ENCODE data around the gene ABCC3. TPM values are rescaled to one million over a fixed set of nuclear protein-coding genes. Genes with fewer than 3 reads are reported as not detected.

ABCC3 gene
- total RNA-seq, 1 experiment from 2014 or later, result 66.2 TPM

- TF ChIP-seq SIN3A (IDR thresholded peaks at IDR 0.05; ENCODE audit: low read depth) (no peak), EGR1 (IDR thresholded peaks at IDR 0.05; ENCODE audit: low read depth) (no peak), YY1 (IDR thresholded peaks at IDR 0.05; ENCODE audit: extremely low read depth, insufficient replicate concordance, low read depth, low read length) (no peak), TCF7L2 (IDR thresholded peaks at IDR 0.05; ENCODE audit: borderline replicate concordance, extremely low read depth, insufficient read depth, insufficient read length) (no peak)
Measured at GRCh38 chr17:50635982-50636803, 1.5 kb downstream of the ABCC3 start (continued).

- no peaks in the 10 kb centered on the region for H3K27me3 ChIP-seq (ENCODE audit: insufficient read depth, low read length)
- no peaks in the 10 kb centered on the region for H3K9me2 ChIP-seq (ENCODE audit: insufficient read depth)
- H3K4me2 ChIP-seq (ENCODE audit: low read length), result peak overlapping the region; percentile 87
- peaks cover 38% of the 10 kb centered on the region for H3K79me2 ChIP-seq (ENCODE audit: insufficient read depth, low read length)
- no peak for ATAC-seq
- no TSS peak for BruUV-seq (replicated peaks)
- no peak for DNase-seq (ENCODE audit: low read depth, low spot score)
- peaks cover 70 to 95% of the 10 kb centered on the region in 2 experiments for H3K4me1 ChIP-seq (ENCODE audit: control insufficient read depth in 1 of 2, insufficient read depth in 2 of 2, low read length in 2 of 2)
- H3K9me3 ChIP-seq (ENCODE audit: control insufficient read depth in 1 of 2, insufficient read depth in 1 of 2, low read depth in 1 of 2, low read length in 2 of 2), result no peaks in the 10 kb centered on the region
- ChIA-PET CTCF (interaction anchor here (3.0 to 5.1 kb wide), 3 partner anchors 9 to 24 kb away, joined by 12 to 34 read pairs (median 25); no protein-coding TSS in a partner anchor), POLR2A (interaction anchor here (0.6 to 5.3 kb wide), 5 partner anchors 9 to 48 kb away, joined by 3 to 59 read pairs (median 6); no protein-coding TSS in a partner anchor), RAD21 (ENCODE audit: low non-redundant PET in 1 of 2, low total read pairs in 2 of 2, uncharacterized antibody in 2 of 2, unreplicated experiment in 2 of 2) (no interaction called here)
- peak overlapping the region; percentile 95 for H3K27ac ChIP-seq (ENCODE audit: low read depth, low read length)
- 0 out of 4 replicates have a peak overlapping the region, but pooled peaks of 1 of the 2 experiments have one; percentile 72 for H3K4me3 ChIP-seq (replicated peaks in 1 of 2; ENCODE audit: low read depth in 1 of 2, low read length in 2 of 2)
- intact Hi-C loops (cut with micrococcal nuclease), result loop anchor here (10.0 kb wide), 1 partner anchor 228 kb away; the partner anchor contains the start of gene TOB1
- peak overlapping the region; percentile 81 for H3K9ac ChIP-seq (ENCODE audit: low read length)
- H2AFZ ChIP-seq (ENCODE audit: low read depth, low read length, poor library complexity, severe bottlenecking), result no peak overlapping the region
- H4K20me1 ChIP-seq (ENCODE audit: insufficient read depth), result no peaks in the 10 kb centered on the region
- TF ChIP-seq TCF7L2 (IDR thresholded peaks at IDR 0.05; ENCODE audit: borderline replicate concordance, extremely low read depth, insufficient read depth, insufficient read length), result no peak
- TF ChIP-seq ZBTB33 (IDR thresholded peaks at IDR 0.05; ENCODE audit: extremely low read depth, insufficient replicate concordance, low read length), result no peak
- TF ChIP-seq ZFX (IDR thresholded peaks at IDR 0.05), result no peak
- no peak for TF ChIP-seq ZNF274 (IDR thresholded peaks at IDR 0.05; ENCODE audit: low read depth, low read length)
- no peak for TF ChIP-seq YY1 (IDR thresholded peaks at IDR 0.05; ENCODE audit: extremely low read depth, insufficient replicate concordance, low read depth, low read length)
- TF ChIP-seq EGR1 (IDR thresholded peaks at IDR 0.05; ENCODE audit: low read depth), result no peak
- TF ChIP-seq SIN3A (IDR thresholded peaks at IDR 0.05; ENCODE audit: low read depth), result no peak
- TF ChIP-seq CEBPB (IDR thresholded peaks at IDR 0.05; ENCODE audit: low read depth), result no peak
- no peak for TF ChIP-seq MAX (IDR thresholded peaks at IDR 0.05)
- no peak for TF ChIP-seq EZH2 (IDR thresholded peaks at IDR 0.05)
- no peak for TF ChIP-seq JUND (IDR thresholded peaks at IDR 0.05)
- no peak for TF ChIP-seq ATF3 (IDR thresholded peaks at IDR 0.05)
- TF ChIP-seq CBX3 (IDR thresholded peaks at IDR 0.05; ENCODE audit: low read depth), result no peak
- no peak for TF ChIP-seq REST (IDR thresholded peaks at IDR 0.05; ENCODE audit: low read depth)
- no peak for TF ChIP-seq RAD21 (IDR thresholded peaks at IDR 0.05; ENCODE audit: low read depth)
- no peak for TF ChIP-seq FOSL1 (IDR thresholded peaks at IDR 0.05; ENCODE audit: low read depth)
- TF ChIP-seq POLR2AphosphoS5 (IDR thresholded peaks at IDR 0.05; ENCODE audit: low read depth, low read length), result no peak
- TF ChIP-seq EZH2phosphoT487 (IDR thresholded peaks at IDR 0.05; ENCODE audit: borderline replicate concordance), result no peak
- H3K36me3 ChIP-seq (ENCODE audit: control insufficient read depth in 1 of 2, insufficient read depth in 2 of 2, low read length in 2 of 2), result no peaks in the 10 kb centered on the region
Measured at GRCh38 chr17:50636804-50637195, 2.1 kb downstream of the ABCC3 start.
